Activated T-cell treated with anti-CD3 and anti-CD28 coated beads for 24 hours (primary cell): ENCODE results near the gene TEDC1.

Experiments
- DNase-seq: peaks from one replicate; pipeline ENCODE4 v3.0.0-alpha.2; 2020; ENCODE audit warnings: low read depth

Gene TEDC1

GRCh38 chr14:105525326-105525725 is 34.3 kb downstream of the TEDC1 start:
- no peak for DNase-seq

- DNase-seq = no peak
Observed at GRCh38 chr14:105525861-105526775, 35.1 kb downstream of the TEDC1 start, which contains the start of gene TMEM121. Gene TMEM121, plus strand, starts transcription at chr14:105526583. Its CDS starts 2,252 bp downstream, at chr14:105528835.

- DNase-seq = no peak
Observed at GRCh38 chr14:105526776-105527380, 35.8 kb downstream of the TEDC1 start.

GRCh38 chr14:105527381-105527825 is 36.4 kb downstream of the TEDC1 start:
- DNase-seq = no peak

- DNase-seq = peak; percentile 75
Observed at GRCh38 chr14:105527826-105528585, 37.0 kb downstream of the TEDC1 start.

- DNase-seq = peak; percentile 42
Observed at GRCh38 chr14:105528586-105529318, 37.7 kb downstream of the TEDC1 start.

- DNase-seq = no peak
Observed at GRCh38 chr14:105529319-105529568, 38.2 kb downstream of the TEDC1 start.

- no peak for DNase-seq
Observed at GRCh38 chr14:105529569-105530284, 38.7 kb downstream of the TEDC1 start.

- no peak for DNase-seq
Observed at GRCh38 chr14:105530285-105531087, 39.4 kb downstream of the TEDC1 start.

GRCh38 chr14:105531088-105531893 is 40.2 kb downstream of the TEDC1 start:
- no peak for DNase-seq

- no peak for DNase-seq
Observed at GRCh38 chr14:105531894-105532623, 41.0 kb downstream of the TEDC1 start.

- DNase-seq = no peak
Observed at GRCh38 chr14:105532735-105533141, 41.7 kb downstream of the TEDC1 start.

GRCh38 chr14:105533391-105533790 is 42.3 kb downstream of the TEDC1 start:
- DNase-seq = no peak

GRCh38 chr14:105533811-105534498 is 42.9 kb downstream of the TEDC1 start:
- no peak for DNase-seq

GRCh38 chr14:105534586-105534985 is 43.5 kb downstream of the TEDC1 start:
- DNase-seq = no peak

GRCh38 chr14:105536051-105536450 is 45.0 kb downstream of the TEDC1 start:
- no peak for DNase-seq

- DNase-seq = no peak
Observed at GRCh38 chr14:105536691-105537579, 45.9 kb downstream of the TEDC1 start.
